ENCODE results near the gene NFU1. TPM values are rescaled to one million over a fixed set of nuclear protein-coding genes. Genes with fewer than 3 reads are reported as not detected.
A peak's percentile ranks its signal among the peaks of the same experiment; 100 is the strongest.

The NFU1 gene
- total and polyA plus RNA-seq, 7 donors, result 43.2 to 91.4 (median 61.3) TPM

DNA sequence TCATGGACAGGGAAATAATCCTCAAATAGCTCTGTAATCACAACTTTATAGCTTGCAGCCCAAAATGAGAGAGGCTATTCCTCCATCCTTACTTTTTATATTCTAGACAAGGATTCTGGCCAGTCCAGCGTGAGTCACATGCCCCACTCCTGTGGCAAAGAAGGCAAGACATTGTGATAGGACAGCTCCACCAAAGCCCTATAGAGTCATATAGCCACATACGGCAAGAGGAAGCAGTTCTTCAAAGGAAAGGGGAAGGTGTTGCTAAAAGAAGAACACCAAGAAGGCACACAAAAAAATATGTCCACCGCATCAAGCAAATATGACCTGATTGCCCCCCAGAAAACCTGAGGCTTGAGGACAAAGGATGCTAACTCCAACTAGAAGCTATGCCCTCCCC, 46.8 kb downstream of the NFU1 start:
- peaks cover 0 to 17% (median 14%) of the 10 kb centered on the region in 4 donors for H3K4me1 ChIP-seq
- peaks cover 0 to 27% (median 3%) of the 10 kb centered on the region in 4 donors for H3K36me3 ChIP-seq
- no peaks in the 10 kb centered on the region for H3K27me3 ChIP-seq
- no peak for DNase-seq
- no peak for TF ChIP-seq EP300 (IDR thresholded peaks at IDR 0.05)
- TF ChIP-seq, protein P1, sequence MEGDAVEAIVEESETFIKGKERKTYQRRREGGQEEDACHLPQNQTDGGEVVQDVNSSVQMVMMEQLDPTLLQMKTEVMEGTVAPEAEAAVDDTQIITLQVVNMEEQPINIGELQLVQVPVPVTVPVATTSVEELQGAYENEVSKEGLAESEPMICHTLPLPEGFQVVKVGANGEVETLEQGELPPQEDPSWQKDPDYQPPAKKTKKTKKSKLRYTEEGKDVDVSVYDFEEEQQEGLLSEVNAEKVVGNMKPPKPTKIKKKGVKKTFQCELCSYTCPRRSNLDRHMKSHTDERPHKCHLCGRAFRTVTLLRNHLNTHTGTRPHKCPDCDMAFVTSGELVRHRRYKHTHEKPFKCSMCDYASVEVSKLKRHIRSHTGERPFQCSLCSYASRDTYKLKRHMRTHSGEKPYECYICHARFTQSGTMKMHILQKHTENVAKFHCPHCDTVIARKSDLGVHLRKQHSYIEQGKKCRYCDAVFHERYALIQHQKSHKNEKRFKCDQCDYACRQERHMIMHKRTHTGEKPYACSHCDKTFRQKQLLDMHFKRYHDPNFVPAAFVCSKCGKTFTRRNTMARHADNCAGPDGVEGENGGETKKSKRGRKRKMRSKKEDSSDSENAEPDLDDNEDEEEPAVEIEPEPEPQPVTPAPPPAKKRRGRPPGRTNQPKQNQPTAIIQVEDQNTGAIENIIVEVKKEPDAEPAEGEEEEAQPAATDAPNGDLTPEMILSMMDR (IDR thresholded peaks at IDR 0.05), result no peak
- H3K27ac ChIP-seq, result no peak overlapping the region
- WGBS, 2 donors, result 47 to 55% methylated on average over 3 of the region's 3 CpGs
- H3K9me3 ChIP-seq, result no peaks in the 10 kb centered on the region
- intact Hi-C loops (cut with DNase I), result no loop called here
- H3K4me3 ChIP-seq, result no peak overlapping the region

DNA sequence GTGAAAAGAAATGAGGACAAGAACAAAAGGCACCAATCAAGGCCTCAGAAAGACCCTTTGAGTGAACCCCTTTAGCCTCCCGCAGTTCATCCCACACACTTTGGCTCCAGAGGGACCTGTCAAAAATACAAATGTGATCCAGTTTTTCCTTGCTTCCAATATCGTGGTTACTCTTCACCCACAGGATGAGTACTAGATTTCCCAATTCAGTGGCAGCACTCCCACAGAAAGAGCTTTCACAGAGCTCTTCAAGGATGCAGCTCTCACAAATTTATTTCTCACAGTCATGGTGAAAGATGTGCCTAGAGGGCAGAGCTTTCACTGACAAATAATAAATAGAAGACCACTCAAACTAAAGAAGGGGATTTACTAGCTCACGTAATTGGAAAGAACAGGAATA, 47.2 kb downstream of the NFU1 start:
- TF ChIP-seq, protein P1 (IDR thresholded peaks at IDR 0.05), result no peak
- no peak for TF ChIP-seq EP300 (IDR thresholded peaks at IDR 0.05)
- TF ChIP-seq POLR2A (IDR thresholded peaks at IDR 0.05), result no peak
- TF ChIP-seq POLR2AphosphoS5 (IDR thresholded peaks at IDR 0.05), result no peak
- intact Hi-C loops (cut with DNase I), result no loop called here
- H3K27me3 ChIP-seq, result no peaks in the 10 kb centered on the region
- no peak overlapping the region for H3K4me3 ChIP-seq
- peaks cover 0 to 22% (median 17%) of the 10 kb centered on the region in 4 donors for H3K4me1 ChIP-seq
- WGBS, 2 donors, result 78 to 83% methylated on average over 3 of the region's 3 CpGs
- DNase-seq, result no peak
- no peak overlapping the region for H3K27ac ChIP-seq
- H3K9me3 ChIP-seq, result no peaks in the 10 kb centered on the region
- peaks cover 0 to 24% (median 3%) of the 10 kb centered on the region in 4 donors for H3K36me3 ChIP-seq

DNA sequence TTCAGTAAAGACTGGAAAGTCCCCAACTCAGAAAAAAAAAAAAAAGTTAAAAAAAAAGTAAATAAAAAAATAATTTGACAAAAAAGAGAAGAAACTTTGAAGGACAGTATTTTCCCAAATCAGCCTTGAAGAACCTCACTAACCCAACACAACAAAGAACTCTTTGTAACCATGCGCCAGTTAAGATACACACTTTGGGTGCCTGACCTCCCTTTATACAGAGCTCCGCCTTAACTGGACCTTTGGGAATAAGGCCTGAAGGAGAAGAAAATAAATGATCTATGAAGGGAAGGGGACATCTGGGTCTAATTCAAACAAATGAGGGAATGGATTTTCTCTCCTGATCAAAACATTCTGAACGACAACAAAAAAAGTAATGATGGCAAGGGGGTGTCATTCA, 48.0 kb downstream of the NFU1 start:
- DNase-seq, result no peak
- TF ChIP-seq POLR2A (IDR thresholded peaks at IDR 0.05), result no peak
- TF ChIP-seq POLR2AphosphoS5 (IDR thresholded peaks at IDR 0.05), result no peak
- Histone ChIP-seq H3K36me3 (peaks cover 0 to 16% (median 0%) of the 10 kb centered on the region in 4 donors), H3K27me3 (no peaks in the 10 kb centered on the region), H3K27ac (no peak overlapping the region), H3K4me3 (no peak overlapping the region), H3K9me3 (no peaks in the 10 kb centered on the region), H3K4me1 (peaks cover 0 to 25% (median 18%) of the 10 kb centered on the region in 4 donors)
- intact Hi-C loops (cut with DNase I), result loop anchor here (5.0 kb wide), 3 partner anchors 77 to 377 kb away; partner anchors contain the start of genes AAK1 and ANTXR1
- 95 to 96% methylated on average over 3 of the region's 3 CpGs for WGBS, 2 donors

DNA sequence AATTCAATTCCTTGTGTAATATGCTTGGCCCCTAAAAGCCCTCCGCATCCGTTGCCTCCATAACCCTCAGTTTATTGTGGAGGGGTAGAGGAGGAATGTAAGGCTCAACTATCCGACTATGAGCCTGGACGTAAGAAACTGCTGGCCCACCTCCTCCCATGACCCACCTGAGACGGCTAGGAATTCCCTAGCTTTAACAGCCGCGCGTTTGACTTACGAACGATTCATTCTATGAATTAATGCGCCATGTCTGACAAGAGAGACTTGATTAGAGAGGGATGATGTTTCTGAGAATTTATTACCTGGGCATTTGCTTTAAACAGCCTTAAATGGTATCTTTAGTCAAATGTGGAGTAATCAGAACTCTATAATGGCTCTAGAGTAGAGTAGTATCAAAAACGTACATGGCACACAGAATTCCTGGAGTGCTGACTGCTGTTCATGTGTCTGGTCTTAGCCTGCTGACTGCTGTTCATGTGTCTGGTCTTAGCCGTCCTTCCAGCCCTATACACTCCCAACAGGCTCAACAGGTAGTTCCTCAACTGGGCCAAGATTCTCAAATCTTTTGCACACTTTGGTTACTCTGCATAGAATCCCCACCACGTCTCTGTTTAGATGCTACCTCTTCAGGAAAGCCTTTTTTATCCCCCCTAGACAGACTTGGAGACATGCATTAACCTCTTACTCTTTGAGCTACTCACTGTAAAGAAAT, 49.3 kb downstream of the NFU1 start:
- peak overlapping the region; percentile 49 to 99 (median 81) for H3K4me3 ChIP-seq
- peaks cover 0 to 3% (median 0%) of the 10 kb centered on the region in 4 donors for H3K36me3 ChIP-seq
- peaks cover 0 to 32% (median 19%) of the 10 kb centered on the region in 4 donors for H3K4me1 ChIP-seq
- no peak for TF ChIP-seq POLR2A (IDR thresholded peaks at IDR 0.05)
- TF ChIP-seq POLR2AphosphoS5 (IDR thresholded peaks at IDR 0.05), result no peak
- no peak for TF ChIP-seq EP300 (IDR thresholded peaks at IDR 0.05)
- TF ChIP-seq, protein P1 (IDR thresholded peaks at IDR 0.05), result no peak
- intact Hi-C loops (cut with DNase I), result loop anchor here (5.0 kb wide), 3 partner anchors 76 to 376 kb away; partner anchors contain the start of genes AAK1 and ANTXR1
- DNase-seq, result no peak
- 71 to 73% methylated on average over 14 of the region's 14 CpGs for WGBS, 2 donors
- H3K27ac ChIP-seq, result peak overlapping the region; percentile 82 to 91 (median 88)
- H3K27me3 ChIP-seq, result no peaks in the 10 kb centered on the region
- H3K9me3 ChIP-seq, result no peaks in the 10 kb centered on the region
